H1 (cell line): ENCODE data around the gene ERO1B. TPM values are rescaled to one million over a fixed set of nuclear protein-coding genes. Genes with fewer than 3 reads are reported as not detected.

Source experiments
- CTCF ChIA-PET: fragments of 300-600 bp; sonication (Branson Sonifier 250); formaldehyde crosslinking; loops from one replicate; lab custom pipeline; 2021; ENCODE audit not compliant: partially characterized antibody; lab: Charles Lee
- POLR2A ChIA-PET: fragments of 300-600 bp; sonication (Branson Sonifier 250); formaldehyde crosslinking; loops from one replicate; lab custom pipeline; 2021; ENCODE audit warnings: inconsistent platforms; ENCODE audit not compliant: partially characterized antibody; lab: Charles Lee
- DNase-seq, 2 experiments: peaks; one replicate each; pipeline versions ENCODE4 v3.0.0 to v3.0.0-alpha.2; 2010 to 2022; ENCODE audit warnings: low spot score in 2 of 2, low read depth in 1 of 2, mixed read lengths in 1 of 2
- FAIRE-seq: peaks from 2 replicates; lab custom pipeline; 2011; peaks lifted over from hg19 to GRCh38; lab: Jason Lieb, UNC
- H2AFZ ChIP-seq: 2 replicates; pipeline ENCODE4 v1.8.1; 2012; ENCODE audit warnings: low read length, inconsistent platforms
- H2AK5ac ChIP-seq: 2 replicates; pipeline ENCODE4 v1.6.1; 2013; ENCODE audit warnings: low read depth, low read length
- H2BK120ac ChIP-seq: replicated peaks from 2 replicates; pipeline ENCODE3; 2013; ENCODE audit warnings: low read depth, low read length, inconsistent platforms
- H2BK12ac ChIP-seq: 2 replicates; pipeline ENCODE4 v1.6.1; 2013; ENCODE audit warnings: low read depth, low read length
- H2BK15ac ChIP-seq: 2 replicates; pipeline ENCODE4 v1.6.1; 2013; ENCODE audit warnings: low read length
- H2BK20ac ChIP-seq: 2 replicates; pipeline ENCODE4 v1.6.1; 2013; ENCODE audit warnings: low read length
- H2BK5ac ChIP-seq: 2 replicates; pipeline ENCODE4 v1.6.1; 2013; ENCODE audit warnings: low read depth, low read length
- H3K14ac ChIP-seq: 2 replicates; pipeline ENCODE4 v1.6.1; 2013; ENCODE audit warnings: inconsistent platforms; ENCODE audit not compliant: insufficient read length
- H3K18ac ChIP-seq: 2 replicates; pipeline ENCODE4 v1.6.1; 2013; ENCODE audit warnings: low read length; ENCODE audit errors: extremely low read depth
- H3K23ac ChIP-seq: 2 replicates; pipeline ENCODE4 v1.6.1; 2013; ENCODE audit warnings: inconsistent platforms; ENCODE audit not compliant: insufficient read length
- H3K23me2 ChIP-seq: 2 replicates; pipeline ENCODE4 v1.6.1; 2013; ENCODE audit warnings: low read depth, low read length
- H3K27ac ChIP-seq: 2 replicates; pipeline ENCODE4 v1.6.1; 2011; ENCODE audit warnings: low read depth, low read length, inconsistent platforms
- H3K27me3 ChIP-seq, 4 experiments: replicated peaks in 1 of 4; 1 replicate in 1 of 4; 2 replicates in 3 of 4; pipeline versions ENCODE4 v1.6.1 to v1.8.1; 2011 to 2013; ENCODE audit warnings: low read length in 3 of 4, mild to moderate bottlenecking in 3 of 4, inconsistent platforms in 2 of 4, mixed read lengths in 2 of 4, moderate library complexity in 1 of 4; ENCODE audit not compliant: control insufficient read depth in 3 of 4, insufficient read depth in 3 of 4; ENCODE audit errors: extremely low read depth in 1 of 4
- H3K36me3 ChIP-seq, 4 experiments: 2 replicates each; pipeline versions ENCODE4 v1.6.1 to v1.8.1; 2011 to 2013; ENCODE audit warnings: mild to moderate bottlenecking in 4 of 4, low read length in 3 of 4, moderate library complexity in 2 of 4, control low read depth in 1 of 4, inconsistent platforms in 1 of 4; ENCODE audit not compliant: insufficient read depth in 4 of 4, control insufficient read depth in 2 of 4
- H3K4ac ChIP-seq: replicated peaks from 2 replicates; pipeline ENCODE3; 2013; ENCODE audit warnings: low read length, low read depth, mixed read lengths, inconsistent platforms; ENCODE audit not compliant: insufficient read length
- H3K4me1 ChIP-seq, 4 experiments: replicated peaks in 1 of 4; 1 replicate in 1 of 4; 2 replicates in 3 of 4; pipeline versions ENCODE4 v1.6.1 to v1.8.1; 2011 to 2013; ENCODE audit warnings: low read length in 3 of 4, inconsistent platforms in 2 of 4, mixed read lengths in 1 of 4; ENCODE audit not compliant: insufficient read depth in 4 of 4, control insufficient read depth in 3 of 4
- H3K4me2 ChIP-seq, 2 experiments: 2 replicates each; pipeline versions ENCODE4 v1.6.1 to v1.8.1; 2011 to 2013; ENCODE audit warnings: low read depth in 2 of 2, low read length in 2 of 2, control low read depth in 1 of 2, inconsistent platforms in 1 of 2, mild to moderate bottlenecking in 1 of 2; ENCODE audit not compliant: insufficient read depth in 1 of 2
- H3K4me3 ChIP-seq, 4 experiments: fragments of 200-600, 300-600 bp in 1 of 4; sonication (generic), shearing (Covaris generic), sonication (Bioruptor Twin) in 1 of 4; 2 replicates each; pipeline versions ENCODE4 v1.5.1 to v1.8.1; 2011 to 2016; ENCODE audit warnings: low read length in 4 of 4, low read depth in 3 of 4, control low read depth in 2 of 4, inconsistent platforms in 2 of 4, mild to moderate bottlenecking in 2 of 4, mixed read lengths in 1 of 4, moderate library complexity in 1 of 4; ENCODE audit not compliant: insufficient read depth in 2 of 4; ENCODE audit errors: extremely low read depth in 1 of 4
- H3K56ac ChIP-seq: replicated peaks from 2 replicates; pipeline ENCODE3; 2013; ENCODE audit warnings: low read depth, mild to moderate bottlenecking, mixed read lengths, low read length, inconsistent platforms; ENCODE audit not compliant: insufficient read length
- H3K79me1 ChIP-seq: 2 replicates; pipeline ENCODE4 v1.6.1; 2013; ENCODE audit warnings: low read depth, low read length, control low read depth
- H3K79me2 ChIP-seq, 2 experiments: 2 replicates each; pipeline versions ENCODE4 v1.6.1 to v1.8.1; 2012 to 2013; ENCODE audit warnings: low read length in 2 of 2, mild to moderate bottlenecking in 2 of 2, inconsistent platforms in 1 of 2; ENCODE audit not compliant: insufficient read depth in 2 of 2, control insufficient read depth in 1 of 2
- H3K9ac ChIP-seq, 4 experiments: replicated peaks in 1 of 4; 1 replicate in 1 of 4; 2 replicates in 3 of 4; pipeline versions ENCODE4 v1.6.1 to v1.8.1; 2011 to 2013; ENCODE audit warnings: low read depth in 3 of 4, low read length in 3 of 4, control low read depth in 2 of 4, mild to moderate bottlenecking in 2 of 4, moderate library complexity in 2 of 4, inconsistent platforms in 1 of 4; ENCODE audit errors: extremely low read depth in 1 of 4
- H3K9me3 ChIP-seq, 2 experiments: 2 replicates each; pipeline versions ENCODE4 v1.6.1 to v1.8.1; 2012 to 2013; ENCODE audit warnings: mild to moderate bottlenecking in 2 of 2, moderate library complexity in 2 of 2, control low read depth in 1 of 2, inconsistent platforms in 1 of 2, low read depth in 1 of 2, low read length in 1 of 2, mixed read lengths in 1 of 2; ENCODE audit not compliant: insufficient read depth in 2 of 2
- H4K20me1 ChIP-seq, 2 experiments: replicated peaks in 1 of 2; 2 replicates each; pipeline versions ENCODE3 to v1.8.1; 2011 to 2013; ENCODE audit warnings: inconsistent platforms in 2 of 2, low read length in 2 of 2, mild to moderate bottlenecking in 1 of 2; ENCODE audit not compliant: insufficient read depth in 2 of 2, control insufficient read depth in 1 of 2
- H4K5ac ChIP-seq: 2 replicates; pipeline ENCODE4 v1.6.1; 2013; ENCODE audit warnings: low read length, low read depth, mixed read lengths, inconsistent platforms; ENCODE audit not compliant: insufficient read length
- H4K8ac ChIP-seq: 2 replicates; pipeline ENCODE4 v1.8.0; 2013; ENCODE audit warnings: mild to moderate bottlenecking, moderate library complexity, low read length, inconsistent platforms; ENCODE audit not compliant: insufficient read depth; ENCODE audit errors: extremely low read depth
- H4K91ac ChIP-seq: replicated peaks from 2 replicates; pipeline ENCODE3; 2013; ENCODE audit warnings: low read length, mixed read lengths, inconsistent platforms; ENCODE audit not compliant: insufficient read length
- CREB1 ChIP-seq: IDR thresholded peaks from 2 replicates; pipeline ENCODE4 v1.6.1; 2012; ENCODE audit warnings: inconsistent platforms
- NANOG ChIP-seq: IDR thresholded peaks from 2 replicates; pipeline ENCODE4 v1.6.1; 2011; ENCODE audit warnings: low read length, low read depth, mild to moderate bottlenecking, inconsistent platforms; ENCODE audit not compliant: insufficient read depth, poor library complexity, severe bottlenecking
- RBBP5 ChIP-seq: IDR thresholded peaks from 2 replicates; pipeline ENCODE4 v1.7.1; 2012; ENCODE audit warnings: low read depth, mild to moderate bottlenecking, inconsistent platforms, low read length, moderate library complexity, borderline replicate concordance
- SIX5 ChIP-seq: IDR thresholded peaks from 2 replicates; pipeline ENCODE4 v1.6.1; 2011; ENCODE audit warnings: mild to moderate bottlenecking, low read depth, low read length
- SP2 ChIP-seq: IDR thresholded peaks from 2 replicates; pipeline ENCODE4 v1.6.1; 2012; ENCODE audit warnings: mild to moderate bottlenecking, low read length, inconsistent platforms
- WGBS, 2 experiments: shearing (Covaris generic) in 1 of 2; methylation state at CpG; one replicate each; pipeline versions ENCODE4 v1.1.6 to v1.1.7; 2013 to 2015; ENCODE audit warnings: low lambda C conversion rate in 2 of 2, mixed read lengths in 2 of 2, inconsistent platforms in 1 of 2, low coverage in 1 of 2, missing lambda C conversion rate in 1 of 2; ENCODE audit not compliant: insufficient replicate concordance in 2 of 2, insufficient coverage in 1 of 2, insufficient read length in 1 of 2; ENCODE audit errors: extremely low coverage in 1 of 2, missing lambda C conversion rate in 1 of 2; 5-methylcytosine and 5-hydroxymethylcytosine counted together
- polyA plus RNA-seq, 7 experiments: library from polyadenylated mRNA; depleted of rRNA in 3 of 7; stranded (reverse) in 5 of 7; unstranded in 2 of 7; fragments of >200 nt in 5 of 7; fragments of 200-250 nt in 2 of 7; gene quantifications; 1 replicate in 5 of 7; 2 replicates in 1 of 7; 4 replicates in 1 of 7; pipeline versions ENCODE4 v1.2.1 to v1.2.3, GENCODE V29; 2011 to 2013; ENCODE audit warnings: missing spikeins in 2 of 7, mixed read lengths in 2 of 7
- total RNA-seq: library from RNA; stranded (reverse); fragmentation: NEBNext Ultra II Directional; extraction: Animal tissue kit (Norgen Biotek cat#: 25700); gene quantifications from 2 replicates; pipeline ENCODE4 v1.2.1, GENCODE V29; 2021

The ERO1B gene
- total and polyA plus RNA-seq, 2 of the 8 experiments (the other 6 are each of a cell fraction or from before 2014, with no cell fraction given): 0.74 to 5.6 TPM

DNA sequence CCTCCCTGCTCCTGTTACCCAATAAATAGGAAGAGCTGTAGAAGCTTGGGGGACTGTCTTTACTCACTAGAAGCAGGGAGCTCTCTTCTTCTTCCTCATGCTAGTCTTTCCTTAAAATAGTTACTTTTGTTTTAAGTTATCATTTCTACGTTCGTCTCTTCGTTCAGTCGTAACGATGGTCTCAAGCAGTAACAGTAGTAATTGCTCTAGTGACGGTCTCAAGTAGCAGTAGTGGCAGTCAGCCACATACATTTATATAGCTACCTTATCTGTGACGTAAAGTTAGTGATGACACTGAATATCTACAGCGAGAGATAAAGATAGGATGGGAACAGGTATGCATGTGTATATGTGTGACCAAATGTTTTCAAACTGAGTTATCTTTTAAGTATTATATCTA, 15.4 kb upstream of the ERO1B start:
- Histone ChIP-seq H3K23ac (no peak overlapping the region), H3K9ac (no peak overlapping the region), H3K4me3 (no peak overlapping the region), H2BK12ac (no peak overlapping the region), H3K4me1 (peaks cover 0 to 4% (median 0%) of the 10 kb centered on the region in 4 experiments; a peak in 2 of 7 replicates), H2BK120ac (no peak overlapping the region), H3K4me2 (no peak overlapping the region), H3K79me2 (no peaks in the 10 kb centered on the region), H3K27me3 (no peaks in the 10 kb centered on the region), H2BK20ac (no peak overlapping the region), H2BK15ac (no peak overlapping the region), H4K20me1 (no peaks in the 10 kb centered on the region), H2AFZ (no peak overlapping the region), H3K14ac (no peak overlapping the region), H3K18ac (no peak overlapping the region), H4K91ac (no peak overlapping the region), H3K23me2 (no peaks in the 10 kb centered on the region), H3K79me1 (no peaks in the 10 kb centered on the region), H3K4ac (no peak overlapping the region), H2AK5ac (no peak overlapping the region), H2BK5ac (no peak overlapping the region), H3K9me3 (no peaks in the 10 kb centered on the region), H3K56ac (no peak overlapping the region), H4K8ac (no peak overlapping the region), H4K5ac (no peak overlapping the region), H3K36me3 (no peaks in the 10 kb centered on the region), H3K27ac (no peak overlapping the region)
- FAIRE-seq: no peak
- DNase-seq: no peak
- WGBS, 2 experiments: 93% methylated on average over 8 of the region's 8 CpGs; no CpG with 5 or more reads in 1 of the 2 experiments
- POLR2A ChIA-PET: interaction anchor here (1.1 kb wide), 1 partner anchor 9 kb away, joined by 3 read pairs; no protein-coding TSS in a partner anchor
- CTCF ChIA-PET: interaction anchor here (1.2 kb wide), 1 partner anchor 51 kb away, joined by 3 read pairs; no protein-coding TSS in a partner anchor
- TF ChIP-seq NANOG: no peak
- no peak for TF ChIP-seq CREB1
- TF ChIP-seq SP2: no peak
- no peak for TF ChIP-seq RBBP5
- no peak for TF ChIP-seq SIX5
